Fibroblast of lung (primary cell): ENCODE measurements around the gene NOD1. TPM values are rescaled to one million over a fixed set of nuclear protein-coding genes. Genes with fewer than 3 reads are reported as not detected.

Experiments used
- DNase-seq, 2 donors: peaks; one replicate each; pipeline versions ENCODE4 v3.0.0 to v3.0.0-alpha.2; 2010; ENCODE audit warnings: low read depth in 2 of 2
- H2AFZ ChIP-seq: 2 replicates; pipeline ENCODE4 v1.5.1; 2012; ENCODE audit warnings: low read length, control low read depth, inconsistent platforms
- H3K27ac ChIP-seq: 2 replicates; pipeline ENCODE4 v1.5.1; 2011; ENCODE audit warnings: low read length, control low read depth; ENCODE audit not compliant: insufficient read depth
- H3K27me3 ChIP-seq: 2 replicates; pipeline ENCODE4 v1.5.1; 2011; ENCODE audit warnings: mild to moderate bottlenecking, low read length; ENCODE audit not compliant: control insufficient read depth, insufficient read depth
- H3K36me3 ChIP-seq: 2 replicates; pipeline ENCODE4 v1.5.1; 2011; ENCODE audit warnings: low read length; ENCODE audit not compliant: control insufficient read depth, insufficient read depth
- H3K4me1 ChIP-seq: 2 replicates; pipeline ENCODE4 v1.5.1; 2011; ENCODE audit warnings: low read length; ENCODE audit not compliant: control insufficient read depth, insufficient read depth; ENCODE audit errors: extremely low read depth
- H3K4me2 ChIP-seq: 2 replicates; pipeline ENCODE4 v1.5.1; 2011; ENCODE audit warnings: low read length, control low read depth; ENCODE audit not compliant: insufficient read depth; ENCODE audit errors: extremely low read depth
- H3K4me3 ChIP-seq, 4 experiments: fragments of 200-600 bp in 1 of 4; sonication (generic) in 1 of 4; replicated peaks in 1 of 4; 2 replicates each; pipeline ENCODE4 v1.5.1; 2011 to 2016; ENCODE audit warnings: low read length in 4 of 4, low read depth in 3 of 4, mild to moderate bottlenecking in 3 of 4, control low read depth in 2 of 4, inconsistent platforms in 1 of 4, mixed read lengths in 1 of 4; ENCODE audit not compliant: insufficient read depth in 1 of 4; ENCODE audit errors: control extremely low read depth in 1 of 4
- H3K79me2 ChIP-seq: 2 replicates; pipeline ENCODE4 v1.5.1; 2012; ENCODE audit warnings: mild to moderate bottlenecking, low read length, inconsistent platforms; ENCODE audit not compliant: control insufficient read depth, insufficient read depth
- H3K9ac ChIP-seq: 2 replicates; pipeline ENCODE4 v1.5.1; 2011; ENCODE audit warnings: mild to moderate bottlenecking, low read length, control low read depth; ENCODE audit not compliant: insufficient read depth
- H3K9me3 ChIP-seq: 2 replicates; pipeline ENCODE4 v1.5.1; 2012; ENCODE audit warnings: low read depth, low read length; ENCODE audit not compliant: control insufficient read depth, insufficient read depth
- H4K20me1 ChIP-seq: 2 replicates; pipeline ENCODE4 v1.5.1; 2011; ENCODE audit warnings: low read length; ENCODE audit not compliant: control insufficient read depth, insufficient read depth; ENCODE audit errors: extremely low read depth
- CTCF ChIP-seq, 2 donors: IDR thresholded peaks in 1 of 2; conservative IDR thresholded peaks in 1 of 2; 1 replicate in 1 of 2; 2 replicates in 1 of 2; pipeline ENCODE4 v1.5.1; 2011 to 2012; ENCODE audit warnings: low read length in 2 of 2, control low read depth in 1 of 2, inconsistent platforms in 1 of 2, low read depth in 1 of 2, mild to moderate bottlenecking in 1 of 2
- EZH2 ChIP-seq: IDR thresholded peaks from 2 replicates; pipeline ENCODE4 v1.5.1; 2012; ENCODE audit warnings: low read length, control low read depth, mild to moderate bottlenecking; ENCODE audit errors: missing control alignments
- polyA plus RNA-seq, 2 donors: library from polyadenylated mRNA; depleted of rRNA in 1 of 2; stranded (reverse) in 1 of 2; unstranded in 1 of 2; fragments of >200 nt; gene quantifications; 2 replicates each; pipeline ENCODE4 v1.2.1, GENCODE V29; 2011 to 2012; ENCODE audit warnings: missing spikeins in 1 of 2
- total RNA-seq: library from RNA; depleted of rRNA; stranded (reverse); fragments of >200 nt; gene quantifications from 2 replicates; pipeline ENCODE4 v1.2.1, GENCODE V29; 2014

NOD1 gene
- total and polyA plus RNA-seq, 2 donors (not counting 1 experiment from before 2014, with no cell fraction given) = 3.3 to 7.3 TPM

GRCh38 chr7:30436046-30436445, 42.5 kb downstream of the NOD1 start:
- Histone ChIP-seq H3K4me3 (no peak overlapping the region), H3K79me2 (no peaks in the 10 kb centered on the region), H2AFZ (no peak overlapping the region), H4K20me1 (no peaks in the 10 kb centered on the region), H3K9me3 (no peaks in the 10 kb centered on the region), H3K4me2 (no peak overlapping the region), H3K27me3 (no peaks in the 10 kb centered on the region), H3K36me3 (no peaks in the 10 kb centered on the region), H3K27ac (no peak overlapping the region), H3K4me1 (peaks cover 2% of the 10 kb centered on the region), H3K9ac (no peak overlapping the region)
- no peak for TF ChIP-seq CTCF (conservative IDR thresholded peaks at IDR 0.05 in 1 of 2, IDR thresholded peaks at IDR 0.05 in 1 of 2; ENCODE audit: low read depth in 1 of 2, low read length in 2 of 2)
- TF ChIP-seq EZH2 = no peak
- DNase-seq = no peak

- H3K36me3 ChIP-seq = no peaks in the 10 kb centered on the region
- no peak overlapping the region for H3K9ac ChIP-seq
Measured at GRCh38 chr7:30434140-30434799, 44.3 kb downstream of the NOD1 start.

GRCh38 chr7:30433506-30433905, 45.1 kb downstream of the NOD1 start:
- no peak overlapping the region for H3K4me2 ChIP-seq
- H3K27ac ChIP-seq = no peak overlapping the region
- peaks cover 2% of the 10 kb centered on the region for H3K4me1 ChIP-seq
- no peak for TF ChIP-seq EZH2
- TF ChIP-seq CTCF (conservative IDR thresholded peaks at IDR 0.05 in 1 of 2, IDR thresholded peaks at IDR 0.05 in 1 of 2; ENCODE audit: low read depth in 1 of 2, low read length in 2 of 2) = no peak
- H3K36me3 ChIP-seq = no peaks in the 10 kb centered on the region
- H3K9me3 ChIP-seq = no peaks in the 10 kb centered on the region
- H3K27me3 ChIP-seq = no peaks in the 10 kb centered on the region
- no peaks in the 10 kb centered on the region for H3K79me2 ChIP-seq
- no peak overlapping the region for H3K9ac ChIP-seq
- H2AFZ ChIP-seq = no peak overlapping the region
- H4K20me1 ChIP-seq = no peaks in the 10 kb centered on the region
- no peak overlapping the region for H3K4me3 ChIP-seq
- DNase-seq = no peak

More at GRCh38 chr7:30434140-30434799, 44.3 kb downstream of the NOD1 start:
- Histone ChIP-seq H3K27me3 (no peaks in the 10 kb centered on the region), H3K4me2 (no peak overlapping the region), H3K4me1 (peaks cover 2% of the 10 kb centered on the region), H3K27ac (no peak overlapping the region), H3K4me3 (no peak overlapping the region), H3K9me3 (no peaks in the 10 kb centered on the region), H4K20me1 (no peaks in the 10 kb centered on the region), H2AFZ (no peak overlapping the region), H3K79me2 (no peaks in the 10 kb centered on the region)
- TF ChIP-seq EZH2 (no peak), CTCF (conservative IDR thresholded peaks at IDR 0.05 in 1 of 2, IDR thresholded peaks at IDR 0.05 in 1 of 2; ENCODE audit: low read depth in 1 of 2, low read length in 2 of 2) (no peak)
- no peak for DNase-seq
